ENCODE measurements around the gene RB1.

RB1 gene

GRCh38 chr13:48487968-48488367 is 184.4 kb downstream of the RB1 start:
- no peak overlapping the region for H3K27ac ChIP-seq
- H3K9me3 ChIP-seq (ENCODE audit: low read depth, low read length): no peaks in the 10 kb centered on the region
- H3K36me3 ChIP-seq (ENCODE audit: insufficient read depth, low read length): no peaks in the 10 kb centered on the region
- H3K9ac ChIP-seq (ENCODE audit: insufficient read length): no peak overlapping the region
- H3K4me3 ChIP-seq: no peak overlapping the region
- TF ChIP-seq FOXP2 (optimal IDR thresholded peaks at IDR 0.05; ENCODE audit: control extremely low read depth, extremely low read length, insufficient read depth) (no peak), POLR2AphosphoS5 (IDR thresholded peaks at IDR 0.05; ENCODE audit: borderline replicate concordance, low read depth, low read length) (no peak), EZH2 (IDR thresholded peaks at IDR 0.05) (no peak)
- no peak for DNase-seq (ENCODE audit: low read depth, low spot score)

GRCh38 chr13:48488995-48489394 is 185.4 kb downstream of the RB1 start:
- TF ChIP-seq POLR2AphosphoS5 (IDR thresholded peaks at IDR 0.05; ENCODE audit: borderline replicate concordance, low read depth, low read length): no peak
- no peak for TF ChIP-seq EZH2 (IDR thresholded peaks at IDR 0.05)
- TF ChIP-seq FOXP2 (optimal IDR thresholded peaks at IDR 0.05; ENCODE audit: control extremely low read depth, extremely low read length, insufficient read depth): no peak
- no peak for DNase-seq (ENCODE audit: low read depth, low spot score)
- Histone ChIP-seq H3K9ac (ENCODE audit: insufficient read length) (no peak overlapping the region), H3K36me3 (ENCODE audit: insufficient read depth, low read length) (no peaks in the 10 kb centered on the region), H3K27ac (no peak overlapping the region), H3K4me3 (no peak overlapping the region), H3K9me3 (ENCODE audit: low read depth, low read length) (no peaks in the 10 kb centered on the region)

- no peak overlapping the region for H3K27ac ChIP-seq
- no peaks in the 10 kb centered on the region for H3K9me3 ChIP-seq (ENCODE audit: low read depth, low read length)
- TF ChIP-seq FOXP2 (optimal IDR thresholded peaks at IDR 0.05; ENCODE audit: control extremely low read depth, extremely low read length, insufficient read depth) (no peak), EZH2 (IDR thresholded peaks at IDR 0.05) (no peak), POLR2AphosphoS5 (IDR thresholded peaks at IDR 0.05; ENCODE audit: borderline replicate concordance, low read depth, low read length) (no peak)
- DNase-seq (ENCODE audit: low read depth, low spot score): no peak
- no peak overlapping the region for H3K4me3 ChIP-seq
- H3K9ac ChIP-seq (ENCODE audit: insufficient read length): no peak overlapping the region
- no peaks in the 10 kb centered on the region for H3K36me3 ChIP-seq (ENCODE audit: insufficient read depth, low read length)
These were observed 186.1 kb downstream of the RB1 start for GRCh38 chr13:48489666-48490065.

- no peak for DNase-seq (ENCODE audit: low read depth, low spot score)
- Histone ChIP-seq H3K4me3 (no peak overlapping the region), H3K27ac (no peak overlapping the region), H3K9me3 (ENCODE audit: low read depth, low read length) (no peaks in the 10 kb centered on the region), H3K9ac (ENCODE audit: insufficient read length) (no peak overlapping the region), H3K36me3 (ENCODE audit: insufficient read depth, low read length) (no peaks in the 10 kb centered on the region)
- no peak for TF ChIP-seq POLR2AphosphoS5 (IDR thresholded peaks at IDR 0.05; ENCODE audit: borderline replicate concordance, low read depth, low read length)
- no peak for TF ChIP-seq FOXP2 (optimal IDR thresholded peaks at IDR 0.05; ENCODE audit: control extremely low read depth, extremely low read length, insufficient read depth)
- no peak for TF ChIP-seq EZH2 (IDR thresholded peaks at IDR 0.05)
These were observed 186.7 kb downstream of the RB1 start for GRCh38 chr13:48490241-48490640.

GRCh38 chr13:48491423-48492095 is 188.0 kb downstream of the RB1 start:
- H3K36me3 ChIP-seq (ENCODE audit: insufficient read depth, low read length): no peaks in the 10 kb centered on the region
- no peak overlapping the region; the same call in 1 of the 2 replicates for H3K27ac ChIP-seq
- H3K4me3 ChIP-seq: peak overlapping the region; percentile 70; the same call in 1 of the 2 replicates
- TF ChIP-seq POLR2AphosphoS5 (IDR thresholded peaks at IDR 0.05; ENCODE audit: borderline replicate concordance, low read depth, low read length) (no peak), FOXP2 (optimal IDR thresholded peaks at IDR 0.05; ENCODE audit: control extremely low read depth, extremely low read length, insufficient read depth) (no peak), EZH2 (IDR thresholded peaks at IDR 0.05) (no peak)
- DNase-seq (ENCODE audit: low read depth, low spot score): no peak
- no peaks in the 10 kb centered on the region for H3K9me3 ChIP-seq (ENCODE audit: low read depth, low read length)
- no peak overlapping the region for H3K9ac ChIP-seq (ENCODE audit: insufficient read length)

GRCh38 chr13:48492096-48492440 is 188.5 kb downstream of the RB1 start:
- Histone ChIP-seq H3K4me3 (peak overlapping the region; percentile 70), H3K27ac (peak overlapping the region; percentile 42; the same call in 1 of the 2 replicates), H3K9ac (ENCODE audit: insufficient read length) (no peak overlapping the region), H3K36me3 (ENCODE audit: insufficient read depth, low read length) (no peaks in the 10 kb centered on the region), H3K9me3 (ENCODE audit: low read depth, low read length) (no peaks in the 10 kb centered on the region)
- DNase-seq (ENCODE audit: low read depth, low spot score): no peak
- no peak for TF ChIP-seq POLR2AphosphoS5 (IDR thresholded peaks at IDR 0.05; ENCODE audit: borderline replicate concordance, low read depth, low read length)
- no peak for TF ChIP-seq FOXP2 (optimal IDR thresholded peaks at IDR 0.05; ENCODE audit: control extremely low read depth, extremely low read length, insufficient read depth)
- TF ChIP-seq EZH2 (IDR thresholded peaks at IDR 0.05): no peak

- peak overlapping the region; percentile 69; the same call in 1 of the 2 replicates for H3K27ac ChIP-seq
- H3K9me3 ChIP-seq (ENCODE audit: low read depth, low read length): no peaks in the 10 kb centered on the region
- DNase-seq (ENCODE audit: low read depth, low spot score): peak; percentile 83
- peak overlapping the region; percentile 2 for H3K9ac ChIP-seq (ENCODE audit: insufficient read length)
- H3K4me3 ChIP-seq: peak overlapping the region; percentile 70
- TF ChIP-seq EZH2 (IDR thresholded peaks at IDR 0.05) (no peak), POLR2AphosphoS5 (IDR thresholded peaks at IDR 0.05; ENCODE audit: borderline replicate concordance, low read depth, low read length) (peak; percentile 42; the same call in 1 of the 2 replicates), FOXP2 (optimal IDR thresholded peaks at IDR 0.05; ENCODE audit: control extremely low read depth, extremely low read length, insufficient read depth) (peak; percentile 67)
- no peaks in the 10 kb centered on the region for H3K36me3 ChIP-seq (ENCODE audit: insufficient read depth, low read length)
These were observed 189.0 kb downstream of the RB1 start for GRCh38 chr13:48492470-48493065.

- H3K9me3 ChIP-seq (ENCODE audit: low read depth, low read length): no peaks in the 10 kb centered on the region
- H3K4me3 ChIP-seq: peak overlapping the region; percentile 70
- H3K9ac ChIP-seq (ENCODE audit: insufficient read length): no peak overlapping the region
- no peak for DNase-seq (ENCODE audit: low read depth, low spot score)
- H3K36me3 ChIP-seq (ENCODE audit: insufficient read depth, low read length): no peaks in the 10 kb centered on the region
- TF ChIP-seq EZH2 (IDR thresholded peaks at IDR 0.05): no peak
- TF ChIP-seq FOXP2 (optimal IDR thresholded peaks at IDR 0.05; ENCODE audit: control extremely low read depth, extremely low read length, insufficient read depth): no peak
- H3K27ac ChIP-seq: peak overlapping the region; percentile 69; the same call in 1 of the 2 replicates
These were observed 189.7 kb downstream of the RB1 start for GRCh38 chr13:48493066-48493765.

Data from SK-N-MC (cell line).